Measurements from ENCODE around the gene TMEM132C.

The TMEM132C gene

GRCh38 chr12:128337431-128338170 lies 70.6 kb downstream of the TMEM132C start:
- in situ Hi-C loops (cut with MboI; ENCODE audit: low sequenced_read_pairs), result no loop called here

GRCh38 chr12:128338386-128339125 lies 71.6 kb downstream of the TMEM132C start:
- in situ Hi-C loops (cut with MboI; ENCODE audit: low sequenced_read_pairs), result no loop called here

DNA sequence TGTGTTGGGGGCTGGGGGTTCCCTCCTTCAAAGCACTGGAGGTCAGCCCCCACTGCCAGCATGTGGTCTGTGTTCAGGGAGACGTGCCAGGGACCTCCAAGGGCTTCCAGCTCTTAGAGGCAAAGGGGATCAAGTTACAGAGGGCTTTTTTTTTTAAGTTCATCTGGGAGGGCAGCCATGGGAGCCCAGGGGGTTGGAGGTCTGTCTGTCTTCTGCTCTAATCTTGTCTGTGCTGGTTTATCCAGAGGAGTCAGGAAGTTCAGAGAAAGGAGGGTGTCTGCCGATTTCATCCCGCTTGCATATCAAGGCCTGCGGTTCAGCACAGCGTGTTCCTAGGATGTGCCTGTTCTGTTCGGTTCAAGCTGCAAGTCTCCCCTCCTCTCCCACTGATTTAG lies 72.2 kb downstream of the TMEM132C start:
- in situ Hi-C loops (cut with MboI; ENCODE audit: low sequenced_read_pairs), result no loop called here

DNA sequence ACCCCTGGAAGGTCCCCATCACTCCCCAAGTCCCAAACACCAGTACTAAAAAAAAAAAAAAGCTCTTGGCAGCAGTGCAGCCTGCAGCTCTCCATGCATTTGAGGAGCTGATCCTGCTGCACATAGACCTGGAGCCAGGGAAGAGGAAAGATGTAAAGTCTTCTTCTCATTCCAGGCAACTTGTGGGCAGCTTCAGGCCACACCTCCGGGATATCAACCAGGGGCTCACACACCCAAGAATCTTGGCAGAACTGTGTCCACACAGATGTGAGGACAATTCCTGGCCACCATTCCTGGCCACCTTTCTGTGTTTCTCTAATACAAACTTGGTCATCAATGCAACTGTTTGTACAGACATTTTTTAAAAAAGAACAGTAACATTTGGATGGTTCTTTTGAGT lies 72.7 kb downstream of the TMEM132C start:
- in situ Hi-C loops (cut with MboI; ENCODE audit: low sequenced_read_pairs), result no loop called here

- in situ Hi-C loops (cut with MboI; ENCODE audit: low sequenced_read_pairs), result no loop called here
Observed at GRCh38 chr12:128353301-128353700, 86.3 kb downstream of the TMEM132C start.

- in situ Hi-C loops (cut with MboI; ENCODE audit: low sequenced_read_pairs), result no loop called here
Observed at GRCh38 chr12:128356547-128356946, 89.6 kb downstream of the TMEM132C start.

GRCh38 chr12:128361400-128361995 lies 94.5 kb downstream of the TMEM132C start:
- in situ Hi-C loops (cut with MboI; ENCODE audit: low sequenced_read_pairs), result no loop called here

- in situ Hi-C loops (cut with MboI; ENCODE audit: low sequenced_read_pairs), result no loop called here
Observed at GRCh38 chr12:128365032-128365431, 98.1 kb downstream of the TMEM132C start.

GRCh38 chr12:128365651-128366231 lies 98.8 kb downstream of the TMEM132C start:
- in situ Hi-C loops (cut with MboI; ENCODE audit: low sequenced_read_pairs), result no loop called here

DNA sequence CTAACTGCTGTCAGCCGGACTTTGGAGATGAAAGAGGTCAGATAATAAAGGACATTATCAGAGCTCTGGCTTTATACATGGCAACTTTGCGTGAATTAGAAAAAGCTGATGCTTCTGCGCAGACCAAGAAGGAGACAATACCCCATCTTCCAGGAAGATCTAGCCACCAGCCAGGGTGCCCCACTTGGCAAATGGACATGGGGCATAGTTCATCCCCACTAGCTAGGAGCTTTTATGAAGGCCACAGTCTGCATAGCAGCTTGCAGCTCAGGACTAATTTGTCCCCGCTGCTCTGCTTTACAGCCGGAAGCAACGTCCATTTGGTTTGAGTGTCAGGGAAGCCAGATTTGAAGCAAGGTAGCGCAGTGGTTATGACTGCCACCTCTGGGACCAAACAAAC lies 101.0 kb downstream of the TMEM132C start:
- in situ Hi-C loops (cut with MboI; ENCODE audit: low sequenced_read_pairs), result no loop called here

GRCh38 chr12:128381541-128381940 lies 114.6 kb downstream of the TMEM132C start:
- in situ Hi-C loops (cut with MboI; ENCODE audit: low sequenced_read_pairs), result no loop called here

DNA sequence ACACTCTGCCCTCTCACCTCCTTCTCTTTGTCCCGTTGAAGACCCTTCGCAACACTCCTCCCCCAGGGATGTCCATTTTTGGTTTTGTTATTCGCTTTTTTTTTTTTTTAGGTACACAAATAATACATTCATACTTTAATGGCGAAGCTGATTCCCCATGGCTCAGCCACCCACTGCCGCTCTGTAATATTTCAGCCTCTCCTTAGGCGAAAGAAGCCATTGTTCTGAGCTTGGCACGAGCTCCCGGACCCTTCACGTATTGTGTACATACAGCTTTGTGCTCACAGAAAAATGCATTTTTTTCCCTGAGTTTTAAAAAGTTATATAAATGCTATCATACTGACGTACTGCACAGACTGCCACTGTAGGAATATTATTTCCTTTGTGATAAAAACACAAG lies 115.0 kb downstream of the TMEM132C start:
- in situ Hi-C loops (cut with MboI; ENCODE audit: low sequenced_read_pairs), result no loop called here

DNA sequence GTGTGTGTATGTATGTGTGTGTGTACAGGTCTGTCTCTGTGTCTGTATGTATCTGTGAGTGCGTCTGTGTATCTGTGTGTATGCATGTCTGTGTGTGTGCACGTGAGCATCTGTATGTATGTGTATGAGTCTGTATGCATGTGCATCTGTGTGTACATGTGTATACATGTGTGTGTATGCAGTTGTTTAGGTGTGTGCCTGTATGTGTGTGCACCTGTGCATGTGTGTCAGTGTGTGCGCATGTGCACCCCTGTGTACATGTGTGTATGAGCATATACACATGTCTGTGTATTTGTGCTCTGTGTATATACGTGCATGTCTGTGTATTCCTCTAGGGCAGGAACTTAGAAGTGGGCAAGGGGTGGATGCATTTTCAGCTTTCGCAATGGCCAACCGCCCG lies 116.0 kb downstream of the TMEM132C start:
- in situ Hi-C loops (cut with MboI; ENCODE audit: low sequenced_read_pairs), result no loop called here

GRCh38 chr12:128383357-128383937 lies 116.5 kb downstream of the TMEM132C start:
- in situ Hi-C loops (cut with MboI; ENCODE audit: low sequenced_read_pairs), result no loop called here

DNA sequence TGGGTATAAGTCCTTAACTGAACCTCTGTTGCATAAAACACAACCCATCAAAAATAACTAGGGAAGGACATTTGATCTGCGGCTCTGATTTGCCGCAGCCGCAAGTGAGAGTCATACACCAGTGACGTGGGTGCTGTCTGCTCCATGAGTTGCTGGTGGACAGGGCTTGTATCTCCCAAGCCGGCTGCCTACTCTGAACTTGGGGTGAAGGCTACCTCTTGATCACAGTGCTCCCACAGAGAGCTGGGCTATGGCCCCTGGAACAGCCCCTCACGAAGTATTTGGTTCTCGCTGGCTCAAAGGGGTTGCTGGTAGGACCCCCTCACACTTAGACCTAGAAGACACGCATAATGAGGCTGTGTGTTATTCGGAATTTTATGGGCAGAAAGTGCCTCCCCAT lies 118.8 kb downstream of the TMEM132C start:
- in situ Hi-C loops (cut with MboI; ENCODE audit: low sequenced_read_pairs), result no loop called here

DNA sequence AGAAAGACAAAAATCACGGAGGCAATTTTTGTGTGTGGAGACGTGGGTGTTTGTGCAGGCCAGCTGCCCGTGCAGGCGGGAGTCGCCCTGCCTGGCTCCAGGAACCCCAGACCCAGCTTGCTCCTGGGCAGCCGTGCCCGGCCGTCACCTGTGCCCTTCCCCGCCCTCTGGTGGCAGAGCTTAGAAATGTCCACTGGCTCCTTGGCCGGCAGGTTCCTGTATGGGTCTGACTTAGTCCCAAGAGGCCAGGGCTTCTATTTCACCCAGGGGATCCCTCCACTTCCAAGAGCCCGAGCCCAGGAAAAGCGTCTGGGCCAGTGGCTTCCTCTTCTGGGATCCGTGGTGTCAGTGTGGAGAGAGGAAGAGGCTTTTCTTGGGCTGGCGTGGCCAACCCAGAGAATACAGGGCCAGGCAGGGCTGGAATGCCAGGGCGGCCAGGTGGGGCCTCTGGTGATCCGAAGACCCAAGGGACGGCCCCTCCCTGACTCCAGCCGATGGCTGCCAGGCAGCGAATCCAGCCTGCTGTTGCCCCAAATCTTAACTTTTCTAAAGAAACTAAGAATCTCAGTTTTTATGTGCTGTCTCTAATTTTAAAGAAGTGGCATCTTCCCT lies 120.9 kb downstream of the TMEM132C start:
- in situ Hi-C loops (cut with MboI; ENCODE audit: low sequenced_read_pairs), result no loop called here

DNA sequence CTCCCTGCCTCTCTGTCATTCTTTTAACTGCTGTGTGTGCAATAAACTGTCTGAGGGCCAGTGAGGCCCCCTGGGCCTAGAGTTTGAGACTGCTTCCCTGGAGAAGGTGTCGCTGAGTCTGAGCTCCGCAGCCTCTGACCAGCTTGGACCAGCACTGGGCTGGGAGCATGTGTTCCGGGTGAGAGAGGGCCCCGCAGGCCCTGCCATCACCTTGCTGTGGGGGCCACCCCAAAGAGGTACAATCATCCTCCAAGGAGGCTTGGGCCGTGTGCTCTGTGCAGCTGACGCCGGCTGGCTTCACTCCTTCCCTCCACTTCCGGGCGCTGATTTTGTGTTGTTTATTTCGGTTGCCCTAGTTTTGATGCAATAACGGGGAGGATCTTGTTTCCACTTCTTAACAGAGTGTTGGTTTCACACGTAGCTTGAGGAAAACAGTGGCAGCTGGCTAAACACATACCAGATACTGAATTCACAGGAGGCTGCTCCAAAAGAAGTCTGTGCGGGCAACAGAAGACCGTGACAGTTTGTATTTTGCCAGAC lies 121.6 kb downstream of the TMEM132C start:
- in situ Hi-C loops (cut with MboI; ENCODE audit: low sequenced_read_pairs), result no loop called here

GRCh38 chr12:128393346-128393745 lies 126.4 kb downstream of the TMEM132C start:
- in situ Hi-C loops (cut with MboI; ENCODE audit: low sequenced_read_pairs), result no loop called here

- in situ Hi-C loops (cut with MboI; ENCODE audit: low sequenced_read_pairs), result no loop called here
Observed at GRCh38 chr12:128394137-128394536, 127.2 kb downstream of the TMEM132C start.

GRCh38 chr12:128399253-128399652 lies 132.3 kb downstream of the TMEM132C start:
- in situ Hi-C loops (cut with MboI; ENCODE audit: low sequenced_read_pairs), result no loop called here
